D721Med (cell line): ENCODE data around the gene CHST13.

Experiments used
- DNase-seq: peaks from one replicate; pipeline ENCODE4 v3.0.0; 2011; ENCODE audit warnings: low spot score; ENCODE audit not compliant: insufficient read length
- FAIRE-seq: peaks from 2 replicates; lab custom pipeline; 2011; peaks lifted over from hg19 to GRCh38; lab: Jason Lieb, UNC
- CTCF ChIP-seq: IDR thresholded peaks from 2 replicates; pipeline ENCODE4 v1.5.1; 2012; ENCODE audit warnings: mild to moderate bottlenecking, control low read depth; ENCODE audit not compliant: insufficient read depth; ENCODE audit errors: missing control alignments

CHST13 gene

GRCh38 chr3:126541628-126542339, 17.8 kb downstream of the CHST13 start:
- TF ChIP-seq CTCF: no peak
- FAIRE-seq (no peak), DNase-seq (no peak)

- TF ChIP-seq CTCF: no peak
- FAIRE-seq (no peak), DNase-seq (no peak)
Observed at GRCh38 chr3:126542340-126543241, 18.6 kb downstream of the CHST13 start.

GRCh38 chr3:126543457-126544061, 19.6 kb downstream of the CHST13 start:
- FAIRE-seq: no peak
- TF ChIP-seq CTCF: no peak

DNA sequence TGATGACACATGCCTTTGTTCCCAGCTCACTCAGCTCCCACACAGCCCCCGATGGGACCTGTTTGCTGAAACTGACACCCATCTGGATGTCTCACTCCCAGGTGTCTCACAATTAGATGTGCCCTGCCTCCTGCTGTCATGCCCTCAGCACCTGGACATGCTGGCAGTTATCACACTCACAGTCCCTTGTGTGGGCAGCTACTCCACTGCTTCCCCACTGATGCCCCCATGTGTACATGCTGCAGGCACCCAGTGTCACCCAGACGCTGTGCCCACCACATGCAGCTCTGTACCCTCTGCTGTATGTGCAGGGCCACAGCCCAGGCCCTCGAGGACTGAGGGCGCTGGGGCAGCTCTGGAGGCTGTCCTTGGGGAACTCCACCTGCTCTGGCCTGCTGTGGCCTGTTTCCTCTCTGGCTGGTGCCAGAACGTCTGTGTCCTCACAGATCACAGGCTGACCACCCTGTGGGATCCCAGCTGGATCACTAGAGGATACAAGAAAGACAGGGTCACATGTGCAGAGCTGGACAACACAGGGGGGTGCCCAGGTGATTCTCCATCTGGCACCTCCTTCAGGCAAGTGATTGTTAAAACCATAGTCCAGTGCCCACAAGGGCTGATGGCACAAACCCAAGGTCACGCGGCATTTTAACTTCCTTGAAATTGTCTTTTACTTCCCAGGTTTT, 20.8 kb downstream of the CHST13 start:
- DNase-seq (no peak), FAIRE-seq (no peak)
- TF ChIP-seq CTCF: no peak

More at GRCh38 chr3:126543457-126544061, 19.6 kb downstream of the CHST13 start:
- no peak for DNase-seq

- DNase-seq (no peak), FAIRE-seq (no peak)
- TF ChIP-seq CTCF: no peak
Observed at GRCh38 chr3:126545544-126545943, 21.6 kb downstream of the CHST13 start.

DNA sequence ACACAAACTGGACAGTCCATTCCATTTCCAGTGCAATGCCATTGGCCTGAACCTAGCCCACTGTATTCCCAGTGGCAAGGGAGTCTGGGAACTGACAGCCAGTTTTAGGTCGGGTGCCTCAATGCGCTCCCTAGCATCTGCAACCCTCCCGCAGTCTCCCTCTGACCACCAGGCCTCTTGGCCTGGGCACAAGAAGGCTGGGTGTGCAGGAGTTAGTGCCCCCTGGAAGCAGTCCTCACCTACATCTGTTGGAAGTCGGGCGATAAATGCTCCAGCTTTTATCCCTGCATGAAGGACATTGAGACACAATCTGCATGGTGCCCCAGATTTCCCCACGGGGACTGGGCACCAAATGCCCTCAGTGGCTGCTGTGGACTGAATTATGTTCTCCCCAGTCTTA, 22.1 kb downstream of the CHST13 start:
- DNase-seq: no peak
- TF ChIP-seq CTCF: no peak
- FAIRE-seq: no peak
